Central memory CD8-positive, alpha-beta T cell (primary cell): ENCODE data around the gene SP2.
"Not testable (repeated sequence)": the region's sequence is repeated elsewhere in the genome, so short reads cannot be mapped to it uniquely, and the experiment has no call there.

Experiments used
- ATAC-seq: fragments of 150-1000 bp; cut with Tn5 transposase; replicated peaks from 2 replicates; pipeline ENCODE4 v1.10.0; 2022; ENCODE audit warnings: mild to moderate bottlenecking, moderate FRiP score, moderate number of reproducible peaks; ENCODE audit not compliant: poor library complexity, severe bottlenecking; ENCODE audit errors: extremely low read depth
- DNase-seq, 2 donors: peaks; one replicate each; pipeline ENCODE4 v3.0.0; 2021; ENCODE audit warnings: low spot score in 2 of 2
- H3K27ac Mint-ChIP-seq: one replicate; pipeline ENCODE4 v1.8.0; 2022; ENCODE audit warnings: low read depth, mild to moderate bottlenecking, moderate library complexity, mixed read lengths
- H3K27me3 Mint-ChIP-seq: one replicate; pipeline ENCODE4 v1.8.0; 2022; ENCODE audit warnings: mixed read lengths
- H3K36me3 Mint-ChIP-seq: one replicate; pipeline ENCODE4 v1.8.0; 2022; ENCODE audit warnings: mild to moderate bottlenecking, moderate library complexity, mixed read lengths; ENCODE audit not compliant: insufficient read depth
- H3K4me1 Mint-ChIP-seq: one replicate; pipeline ENCODE4 v1.8.0; 2022; ENCODE audit warnings: mixed read lengths
- H3K4me3 Mint-ChIP-seq: one replicate; pipeline ENCODE4 v1.8.0; 2022; ENCODE audit warnings: mild to moderate bottlenecking, moderate library complexity, mixed read lengths
- H3K9me3 Mint-ChIP-seq: one replicate; pipeline ENCODE4 v1.8.0; 2022; ENCODE audit warnings: mixed read lengths

The SP2 gene

DNA sequence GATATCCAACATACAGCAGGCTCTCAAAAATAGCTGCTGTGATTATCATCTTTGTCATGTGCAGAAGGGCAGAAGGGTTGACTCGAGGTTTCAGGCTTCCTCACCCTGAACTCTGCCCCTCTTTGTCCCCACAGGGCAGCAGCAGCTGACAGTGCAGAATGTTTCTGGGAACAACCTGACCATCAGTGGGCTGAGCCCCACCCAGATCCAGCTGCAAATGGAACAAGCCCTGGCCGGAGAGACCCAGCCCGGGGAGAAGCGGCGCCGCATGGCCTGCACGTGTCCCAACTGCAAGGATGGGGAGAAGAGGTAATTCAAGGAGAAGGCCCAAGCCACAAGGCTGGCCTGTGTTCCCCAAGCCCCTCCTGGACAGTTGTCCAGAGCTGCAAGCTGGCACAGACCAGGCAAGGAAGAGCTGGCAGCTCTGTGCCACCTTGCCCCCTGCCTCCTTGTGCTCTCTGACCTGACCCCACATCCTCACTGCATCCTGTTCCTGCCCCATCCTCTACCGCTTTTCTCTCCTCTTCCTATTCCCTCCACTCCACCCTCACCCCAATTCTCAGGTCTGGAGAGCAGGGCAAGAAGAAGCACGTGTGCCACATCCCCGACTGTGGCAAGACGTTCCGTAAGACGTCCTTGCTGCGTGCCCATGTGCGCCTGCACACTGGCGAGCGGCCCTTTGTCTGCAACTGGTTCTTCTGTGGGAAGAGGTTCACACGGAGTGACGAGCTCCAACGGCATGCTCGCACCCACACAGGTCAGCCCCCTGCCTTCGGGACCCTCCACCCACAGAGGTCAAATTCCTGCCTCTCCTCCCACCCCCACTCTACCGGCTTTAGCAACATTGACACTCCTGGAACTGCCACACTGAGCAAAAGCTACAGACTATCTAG lies 29.0 kb downstream of the SP2 start:
- H3K9me3 Mint-ChIP-seq: no peaks in the 10 kb centered on the region
- DNase-seq: no peak
- H3K27me3 Mint-ChIP-seq: no peaks in the 10 kb centered on the region
- no peak overlapping the region for H3K27ac Mint-ChIP-seq
- no peak for ATAC-seq
- no peak overlapping the region for H3K4me3 Mint-ChIP-seq
- peaks cover 62% of the 10 kb centered on the region for H3K36me3 Mint-ChIP-seq
- H3K4me1 Mint-ChIP-seq: peaks cover 5% of the 10 kb centered on the region

DNA sequence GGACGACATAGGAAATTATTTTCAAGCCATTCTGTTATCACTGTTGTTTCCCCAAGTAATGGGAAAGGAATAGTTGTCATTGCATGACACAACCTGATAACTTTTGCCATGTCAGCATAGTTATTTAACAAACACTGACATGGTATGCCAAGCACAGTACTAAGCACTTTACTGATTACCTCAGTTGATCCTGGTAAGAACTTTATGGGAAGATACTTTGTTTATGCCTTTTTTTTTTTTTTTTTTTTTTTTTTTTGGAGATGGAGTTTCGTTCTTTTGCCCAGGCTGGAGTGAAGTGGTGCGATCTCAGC lies 29.6 kb downstream of the SP2 start:
- H3K4me1 Mint-ChIP-seq: peaks cover 5% of the 10 kb centered on the region
- peaks cover 60% of the 10 kb centered on the region for H3K36me3 Mint-ChIP-seq
- H3K9me3 Mint-ChIP-seq: no peaks in the 10 kb centered on the region
- no peak overlapping the region for H3K4me3 Mint-ChIP-seq
- ATAC-seq: no peak
- no peaks in the 10 kb centered on the region for H3K27me3 Mint-ChIP-seq
- no peak for DNase-seq
- H3K27ac Mint-ChIP-seq: no peak overlapping the region

DNA sequence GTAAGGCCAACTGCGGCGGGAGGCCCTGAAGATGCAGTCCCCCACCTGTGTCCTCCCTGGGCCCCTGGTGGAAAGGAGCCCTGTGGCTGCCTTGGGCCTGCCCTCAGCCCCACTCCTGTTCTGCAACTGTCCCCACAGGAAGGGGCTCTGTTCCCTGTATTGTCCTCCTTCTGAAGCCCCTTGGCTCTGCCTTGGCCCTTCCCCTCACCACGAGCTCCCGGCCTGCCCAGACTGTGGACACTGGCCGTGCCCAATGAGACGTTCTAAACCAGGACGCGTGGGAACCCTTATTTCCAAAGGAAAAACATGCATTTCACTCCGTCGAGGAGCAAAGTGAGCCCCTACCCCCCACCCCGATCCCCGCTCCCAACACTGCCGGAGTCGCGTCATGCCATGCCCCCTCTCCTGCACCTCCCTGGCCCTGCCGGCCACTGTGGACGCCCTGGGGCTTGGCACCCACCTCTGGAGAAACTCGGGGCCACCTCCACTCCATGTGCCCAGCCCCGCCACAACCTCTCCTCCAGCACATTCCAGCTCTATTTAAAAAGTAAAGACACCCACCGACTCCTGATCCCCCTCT lies 31.9 kb downstream of the SP2 start:
- H3K9me3 Mint-ChIP-seq: no peaks in the 10 kb centered on the region
- DNase-seq (no peak), ATAC-seq (no peak)
- H3K36me3 Mint-ChIP-seq: peaks cover 46% of the 10 kb centered on the region
- peak overlapping the region; percentile 8 for H3K27ac Mint-ChIP-seq
- peaks cover 10% of the 10 kb centered on the region for H3K4me1 Mint-ChIP-seq
- no peak overlapping the region for H3K4me3 Mint-ChIP-seq
- H3K27me3 Mint-ChIP-seq: no peaks in the 10 kb centered on the region

DNA sequence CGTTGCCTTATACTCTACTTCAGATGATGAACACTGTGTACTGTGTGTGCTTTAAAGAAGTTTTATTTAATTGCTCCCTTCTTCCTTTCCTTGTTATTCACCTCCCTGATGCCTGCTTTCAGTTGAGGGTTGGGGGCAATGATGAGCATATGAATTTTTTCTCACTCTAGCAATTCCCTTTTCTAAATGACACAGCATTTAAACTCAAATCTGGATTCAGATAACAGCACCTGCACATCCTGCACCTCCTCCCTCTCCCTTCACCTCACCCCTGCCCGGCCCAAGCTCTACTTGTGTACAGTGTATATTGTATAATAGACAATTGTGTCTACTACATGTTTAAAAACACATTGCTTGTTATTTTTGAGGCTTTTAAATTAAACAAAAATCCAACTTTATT lies 32.4 kb downstream of the SP2 start:
- no peak for ATAC-seq
- Mint-ChIP-seq H3K4me3 (no peak overlapping the region), H3K36me3 (peaks cover 43% of the 10 kb centered on the region)

DNA sequence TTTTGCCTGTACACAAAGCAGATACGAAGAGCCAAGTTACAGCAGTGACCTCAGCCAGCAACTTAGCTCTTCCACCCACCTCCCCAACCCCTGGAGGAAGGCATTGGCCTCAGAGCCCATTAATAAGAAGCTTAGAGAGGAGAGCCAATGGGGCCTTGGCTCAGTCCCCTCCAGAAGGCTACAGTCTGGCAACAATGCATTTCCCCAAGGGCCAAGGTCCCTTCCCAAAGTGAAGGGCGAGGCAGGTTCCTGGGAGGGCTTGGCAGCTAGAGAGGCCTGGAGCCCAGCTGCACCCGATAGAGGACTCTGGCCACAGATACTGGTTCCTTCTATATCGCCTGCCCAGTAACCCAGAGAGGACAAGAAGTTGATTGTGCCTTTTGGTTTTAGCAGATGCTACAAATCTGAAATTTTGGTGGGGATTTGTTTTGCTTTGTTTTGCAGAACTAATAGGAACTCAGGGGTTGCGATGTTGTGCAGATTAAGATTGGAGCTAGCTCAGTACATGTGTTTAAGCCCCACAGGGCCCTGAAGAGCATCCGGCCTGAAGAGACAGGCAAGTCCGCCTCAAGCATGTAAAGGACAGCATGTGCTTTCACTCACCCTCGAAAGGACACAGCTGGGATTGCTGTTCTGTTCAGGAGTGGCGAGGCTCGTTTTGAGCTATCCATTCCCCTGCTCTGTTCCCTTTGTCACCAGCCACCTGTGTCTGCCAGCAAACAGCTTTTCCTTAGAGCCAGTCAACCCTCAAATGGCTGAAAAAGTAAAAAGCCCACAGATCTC lies 33.4 kb downstream of the SP2 start:
- Mint-ChIP-seq H3K27me3 (no peaks in the 10 kb centered on the region), H3K4me1 (peaks cover 10% of the 10 kb centered on the region), H3K4me3 (no peak overlapping the region), H3K36me3 (peaks cover 34% of the 10 kb centered on the region), H3K9me3 (no peaks in the 10 kb centered on the region), H3K27ac (no peak overlapping the region)
- DNase-seq (no peak), ATAC-seq (no peak)

More for the DNA sequence above, 32.4 kb downstream of the SP2 start:
- DNase-seq: no peak
- Mint-ChIP-seq H3K4me1 (peaks cover 10% of the 10 kb centered on the region), H3K9me3 (no peaks in the 10 kb centered on the region), H3K27ac (peak overlapping the region; percentile 8), H3K27me3 (no peaks in the 10 kb centered on the region)

DNA sequence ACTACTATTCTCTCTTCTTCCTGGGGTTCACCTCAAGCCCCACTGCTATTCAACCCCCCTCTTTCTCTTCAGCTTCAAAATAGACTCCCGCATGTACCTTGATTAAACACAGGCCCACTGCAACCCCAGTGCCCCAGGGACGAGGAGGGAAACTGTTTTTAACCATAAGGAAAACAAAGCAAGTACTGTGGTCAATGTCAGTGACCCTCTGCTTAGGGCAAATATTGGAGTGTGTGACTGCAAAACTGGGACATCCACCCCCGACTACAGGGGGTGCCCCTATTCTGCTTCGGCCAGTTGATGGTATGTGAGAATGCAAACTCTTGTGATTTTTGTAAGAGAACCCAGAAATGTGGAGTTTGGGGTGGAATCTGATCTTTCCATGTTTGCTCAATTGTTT lies 35.8 kb downstream of the SP2 start:
- Mint-ChIP-seq H3K9me3 (no peaks in the 10 kb centered on the region), H3K4me3 (no peak overlapping the region), H3K27me3 (no peaks in the 10 kb centered on the region), H3K4me1 (peaks cover 12% of the 10 kb centered on the region), H3K36me3 (peaks cover 15% of the 10 kb centered on the region), H3K27ac (peak overlapping the region; percentile 74)
- DNase-seq (no peak), ATAC-seq (no peak)

DNA sequence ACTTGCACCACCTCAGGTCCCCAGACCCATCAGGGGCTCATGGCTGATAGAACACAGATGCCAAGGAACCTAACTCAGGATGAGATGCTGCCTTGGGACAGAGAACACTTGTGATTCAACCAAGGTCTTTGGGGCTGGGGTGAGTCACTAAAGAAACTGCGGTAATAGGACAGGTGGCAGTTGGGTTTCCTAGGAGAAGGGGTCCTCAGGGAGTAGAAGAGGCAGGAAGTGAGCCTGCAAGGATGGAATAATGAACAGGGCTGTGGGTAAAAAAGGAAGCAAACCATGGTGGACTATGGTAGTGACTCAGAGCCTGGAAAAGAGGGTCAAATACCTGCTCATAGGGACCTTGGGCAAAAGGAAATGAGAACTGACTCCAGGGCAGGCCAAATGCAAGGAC lies 38.8 kb downstream of the SP2 start:
- Mint-ChIP-seq H3K36me3 (peaks cover 2% of the 10 kb centered on the region), H3K27me3 (no peaks in the 10 kb centered on the region), H3K9me3 (no peaks in the 10 kb centered on the region), H3K4me1 (peaks cover 11% of the 10 kb centered on the region), H3K4me3 (no peak overlapping the region), H3K27ac (peak overlapping the region; percentile 10)
- ATAC-seq (no peak), DNase-seq (no peak)

DNA sequence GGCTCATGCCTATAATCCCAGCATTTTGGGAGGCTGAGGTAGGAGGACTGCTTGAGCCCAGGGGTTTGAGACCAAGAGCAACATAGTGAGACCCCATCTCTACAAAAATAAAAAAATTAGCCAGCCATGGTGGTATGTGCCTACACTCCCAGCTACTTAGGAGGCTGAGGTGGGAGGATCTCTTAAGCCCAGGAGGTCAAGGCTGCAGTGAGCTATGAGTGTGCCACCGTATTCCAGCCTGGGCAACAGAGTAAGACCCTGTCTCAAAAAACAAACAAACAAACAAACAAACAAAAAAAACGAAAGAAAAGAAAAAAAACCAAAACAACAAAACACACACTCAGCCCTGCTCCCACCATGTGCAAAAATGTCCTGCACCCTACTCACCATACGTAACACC lies 39.4 kb downstream of the SP2 start:
- H3K36me3 Mint-ChIP-seq, H3K27me3 Mint-ChIP-seq, ATAC-seq, H3K4me3 Mint-ChIP-seq, DNase-seq, H3K9me3 Mint-ChIP-seq, H3K27ac Mint-ChIP-seq: not testable (repeated sequence)
- peaks cover 11% of the 10 kb centered on the region for H3K4me1 Mint-ChIP-seq

DNA sequence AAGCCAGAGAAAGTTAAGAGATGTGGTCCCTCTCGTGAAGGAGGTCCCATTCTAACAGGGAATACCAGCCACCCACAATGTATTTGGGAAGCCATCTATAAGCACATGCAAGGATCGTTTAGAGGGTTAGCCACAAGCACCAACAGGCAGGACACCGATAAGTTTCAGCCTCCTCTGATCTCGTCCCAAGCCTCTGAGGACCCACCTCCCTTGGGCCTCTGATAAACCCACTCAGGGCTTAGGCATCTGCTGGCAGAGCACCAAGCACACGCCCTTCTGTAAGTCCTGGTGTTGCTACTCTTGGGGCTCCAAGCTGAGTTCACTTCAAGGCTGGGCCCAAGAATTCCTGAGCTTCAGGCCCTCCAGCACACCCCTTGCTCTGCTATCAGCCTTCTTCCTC lies 39.9 kb downstream of the SP2 start:
- no peak overlapping the region for H3K4me3 Mint-ChIP-seq
- ATAC-seq (no peak), DNase-seq (no peak)
- H3K27ac Mint-ChIP-seq: no peak overlapping the region
- no peaks in the 10 kb centered on the region for H3K36me3 Mint-ChIP-seq
- peaks cover 14% of the 10 kb centered on the region for H3K4me1 Mint-ChIP-seq
- H3K9me3 Mint-ChIP-seq: no peaks in the 10 kb centered on the region
- no peaks in the 10 kb centered on the region for H3K27me3 Mint-ChIP-seq

DNA sequence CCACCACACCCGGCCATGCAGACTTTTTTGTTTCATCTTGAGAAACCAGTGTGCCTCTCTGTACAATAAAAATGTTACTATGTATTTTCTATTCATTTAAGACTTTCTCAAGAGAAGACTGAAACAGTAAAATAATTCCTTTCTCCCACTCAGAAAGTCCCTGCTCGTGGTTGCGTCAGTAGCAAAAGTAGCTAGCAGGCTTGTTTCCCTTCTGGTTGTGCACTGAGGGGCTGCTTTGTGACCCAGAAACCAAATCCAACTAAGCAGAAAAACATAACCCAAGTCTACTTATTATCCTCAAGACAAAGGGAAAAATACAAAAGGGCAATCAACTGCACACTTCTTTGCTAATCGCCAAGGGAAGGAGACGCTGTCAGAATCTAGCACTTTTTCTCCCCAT lies 41.9 kb downstream of the SP2 start:
- no peak for DNase-seq
- Mint-ChIP-seq H3K27ac (no peak overlapping the region), H3K27me3 (no peaks in the 10 kb centered on the region), H3K4me3 (no peak overlapping the region), H3K4me1 (peaks cover 22% of the 10 kb centered on the region), H3K36me3 (peaks cover 4% of the 10 kb centered on the region), H3K9me3 (no peaks in the 10 kb centered on the region)
- ATAC-seq: no peak

DNA sequence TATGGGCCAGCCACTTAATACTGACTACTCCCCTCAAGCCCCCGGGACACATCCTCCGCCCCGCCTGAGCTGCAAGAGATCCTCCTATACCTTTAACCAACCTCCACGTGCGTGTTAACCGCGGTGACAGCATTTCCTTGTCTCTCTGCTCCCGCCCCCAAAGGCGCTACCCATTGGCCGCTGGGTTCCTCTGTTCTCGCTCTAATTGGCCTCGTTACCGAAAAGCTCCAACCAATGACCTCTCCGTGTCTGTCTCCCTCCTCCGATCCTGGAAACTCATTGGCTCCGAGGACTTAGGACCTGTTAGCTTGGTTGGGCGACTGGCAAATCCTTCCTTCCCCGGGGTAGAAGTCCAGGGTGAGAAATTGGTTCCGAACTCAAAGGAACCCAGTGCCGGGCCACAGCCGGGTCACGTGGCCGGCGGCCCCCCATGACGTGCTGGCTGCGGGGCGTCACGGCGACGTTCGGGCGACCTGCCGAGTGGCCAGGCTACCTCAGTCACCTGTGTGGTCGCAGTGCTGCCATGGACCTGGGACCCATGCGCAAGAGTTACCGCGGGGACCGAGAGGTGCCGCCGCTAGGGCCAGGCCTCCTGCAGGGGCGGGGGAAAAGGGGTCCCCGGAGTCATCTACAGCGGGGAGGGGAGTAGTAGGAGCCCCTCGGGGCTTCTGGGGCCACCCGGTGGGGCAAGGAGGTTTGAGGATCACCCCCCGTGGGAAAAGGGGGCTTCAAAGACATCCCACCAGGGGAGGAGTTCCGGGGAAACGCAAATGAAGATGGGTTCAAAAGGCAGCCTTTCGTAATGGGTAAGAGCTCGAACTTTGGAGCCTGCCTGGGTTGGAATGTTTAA lies 45.4 kb downstream of the SP2 start, which contains the start of gene PNPO:
Gene PNPO (plus strand): TSS at position 326 of the 850 bp plus-strand sequence. CDS start 105 bp downstream, at position 431.
- ATAC-seq: peak; percentile 98
- peak within 1 kb of the TSS; percentile 85 for H3K27ac Mint-ChIP-seq
- H3K27me3 Mint-ChIP-seq: no peaks in the 10 kb centered on the region
- peak; percentile 80 to 90 for DNase-seq
- peaks cover 41% of the 10 kb centered on the region for H3K4me1 Mint-ChIP-seq
- H3K4me3 Mint-ChIP-seq: peak within 1 kb of the TSS; percentile 81
- no peaks in the 10 kb centered on the region for H3K9me3 Mint-ChIP-seq
- H3K36me3 Mint-ChIP-seq: peaks cover 6% of the 10 kb centered on the region

DNA sequence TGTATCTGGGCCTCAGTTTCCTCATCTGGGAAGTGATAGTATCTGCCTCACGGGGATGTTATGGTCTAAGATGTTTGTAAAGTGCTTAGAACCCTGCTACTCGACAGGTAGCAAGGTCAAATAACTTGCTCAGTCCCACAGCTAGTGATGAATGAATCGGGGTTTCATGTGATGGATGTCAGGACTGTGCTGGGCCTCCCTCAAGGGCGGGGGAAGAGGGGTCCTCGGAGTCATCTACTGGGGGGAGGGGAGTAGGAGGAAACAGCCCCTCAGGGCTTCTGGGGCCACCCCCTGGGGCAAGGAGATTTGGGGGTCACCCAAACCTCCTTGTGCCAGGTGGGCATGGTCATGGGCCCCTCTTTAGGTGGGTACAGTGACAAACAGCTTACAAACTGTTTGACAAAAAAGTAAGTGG lies 46.1 kb downstream of the SP2 start:
- Mint-ChIP-seq H3K27me3 (no peaks in the 10 kb centered on the region), H3K36me3 (peaks cover 6% of the 10 kb centered on the region), H3K9me3 (no peaks in the 10 kb centered on the region), H3K4me3 (peak overlapping the region; percentile 81), H3K27ac (peak overlapping the region; percentile 85), H3K4me1 (peaks cover 40% of the 10 kb centered on the region)
- no peak for ATAC-seq
- DNase-seq: no peak
